GM23338 (cell line): ENCODE measurements around the gene DCHS1. TPM values are rescaled to one million over a fixed set of nuclear protein-coding genes. Genes with fewer than 3 reads are reported as not detected.

Experiments
- ATAC-seq: fragments of 200-7000 bp; cut with Tn5 transposase; 3 replicates; pipeline ENCODE4 v1.9.1; 2020
- DNase-seq: peaks from one replicate; pipeline ENCODE4 v3.0.0-alpha.2; 2015; ENCODE audit warnings: low spot score
- H2AFZ ChIP-seq: fragments of 200-600 bp; sonication (generic); 2 replicates; pipeline ENCODE4 v1.8.0; 2016; ENCODE audit warnings: antibody characterized with exemption, mild to moderate bottlenecking, moderate library complexity
- H3F3A ChIP-seq: fragments of 200-600 bp; sonication (generic); replicated peaks from 2 replicates; pipeline ENCODE4 v1.8.0; 2017; ENCODE audit warnings: antibody characterized with exemption, mixed run types, low read depth
- H3K27ac ChIP-seq: fragments of 200-600 bp; sonication (generic); 2 replicates; pipeline ENCODE4 v1.6.1; 2016; ENCODE audit warnings: low read depth
- H3K27me3 ChIP-seq: fragments of 200-600 bp; sonication (generic); 2 replicates; pipeline ENCODE4 v1.8.0; 2016; ENCODE audit warnings: mild to moderate bottlenecking, mixed run types, moderate library complexity; ENCODE audit not compliant: insufficient read depth
- H3K36me3 ChIP-seq: fragments of 200-600 bp; sonication (generic); 2 replicates; pipeline ENCODE4 v1.8.0; 2016; ENCODE audit warnings: mild to moderate bottlenecking; ENCODE audit not compliant: insufficient read depth
- H3K4me1 ChIP-seq: fragments of 200-600 bp; sonication (generic); 2 replicates; pipeline ENCODE4 v1.8.0; 2016; ENCODE audit warnings: mild to moderate bottlenecking, moderate library complexity; ENCODE audit not compliant: insufficient read depth
- H3K4me2 ChIP-seq: fragments of 200-600 bp; sonication (generic); 2 replicates; pipeline ENCODE4 v1.7.1; 2017; ENCODE audit warnings: mixed run types
- H3K4me3 ChIP-seq: fragments of 200-600 bp; sonication (generic); 2 replicates; pipeline ENCODE4 v1.6.1; 2016; ENCODE audit warnings: mixed run types
- H3K79me2 ChIP-seq: fragments of 200-600 bp; sonication (generic); replicated peaks from 2 replicates; pipeline ENCODE4 v1.8.0; 2017; ENCODE audit warnings: mild to moderate bottlenecking; ENCODE audit not compliant: insufficient read depth
- H3K9me2 ChIP-seq: fragments of 200-600 bp; sonication (generic); 2 replicates; pipeline ENCODE4 v1.8.0; 2017; ENCODE audit not compliant: insufficient read depth
- H4K20me1 ChIP-seq: fragments of 200-600 bp; sonication (generic); replicated peaks from 2 replicates; pipeline ENCODE4 v1.8.0; 2017; ENCODE audit warnings: mild to moderate bottlenecking; ENCODE audit not compliant: insufficient read depth
- H3K27ac Mint-ChIP-seq: 2 replicates; pipeline ENCODE4 v1.8.0; 2020; ENCODE audit warnings: inconsistent platforms, mild to moderate bottlenecking, moderate library complexity, mixed read lengths
- H3K27me3 Mint-ChIP-seq: 3 replicates; pipeline ENCODE4 v1.8.0; 2022; ENCODE audit warnings: low read depth, mild to moderate bottlenecking, moderate library complexity, mixed read lengths, inconsistent platforms; ENCODE audit not compliant: insufficient read depth, poor library complexity
- H3K36me3 Mint-ChIP-seq: 3 replicates; pipeline ENCODE4 v1.8.0; 2021; ENCODE audit warnings: low read depth, mild to moderate bottlenecking, inconsistent platforms, moderate library complexity, mixed read lengths
- H3K4me1 Mint-ChIP-seq: 3 replicates; pipeline ENCODE4 v1.8.0; 2020; ENCODE audit warnings: mild to moderate bottlenecking, inconsistent platforms, mixed read lengths
- H3K4me3 Mint-ChIP-seq: 3 replicates; pipeline ENCODE4 v1.8.0; 2021; ENCODE audit warnings: moderate library complexity, mild to moderate bottlenecking, inconsistent platforms, mixed read lengths
- H3K9me3 Mint-ChIP-seq: 3 replicates; pipeline ENCODE4 v1.8.0; 2020; ENCODE audit warnings: moderate library complexity, mild to moderate bottlenecking, inconsistent platforms, mixed read lengths
- CREB1 ChIP-seq: fragments of 250-450 bp; sonication (Bioruptor Pico); IDR thresholded peaks from 2 replicates; pipeline ENCODE4 v1.5.0; 2020; ENCODE audit warnings: low read depth, mild to moderate bottlenecking, moderate library complexity
- CTCF ChIP-seq, 2 experiments: fragments of 200-600 bp in 1 of 2; sonication (generic) in 1 of 2; conservative IDR thresholded peaks; 2 replicates each; pipeline versions ENCODE4 v1.5.1 to v1.6.1; 2016 to 2017; ENCODE audit warnings: antibody characterized with exemption in 2 of 2, low read depth in 2 of 2, mild to moderate bottlenecking in 2 of 2, moderate library complexity in 1 of 2
- EZH2 ChIP-seq: fragments of 200-600 bp; sonication (generic); IDR thresholded peaks from one replicate; pipeline ENCODE4 v1.8.0; 2017; ENCODE audit warnings: antibody characterized with exemption, mild to moderate bottlenecking, low read depth; ENCODE audit not compliant: unreplicated experiment
- EZH2phosphoT487 ChIP-seq: fragments of 200-600 bp; sonication (generic); IDR thresholded peaks from one replicate; pipeline ENCODE4 v1.8.1; 2018; ENCODE audit warnings: antibody characterized with exemption; ENCODE audit not compliant: unreplicated experiment
- JUNB ChIP-seq: IDR thresholded peaks from one replicate; pipeline ENCODE4 v1.6.1; 2016; ENCODE audit warnings: antibody characterized with exemption; ENCODE audit not compliant: unreplicated experiment
- NANOG ChIP-seq: IDR thresholded peaks from 2 replicates; pipeline ENCODE4 v1.6.1; 2016; ENCODE audit warnings: antibody characterized with exemption, borderline replicate concordance
- POLR2AphosphoS5 ChIP-seq: IDR thresholded peaks from 2 replicates; pipeline ENCODE4 v1.6.1; 2016; ENCODE audit warnings: antibody characterized with exemption, low read depth
- REST ChIP-seq: IDR thresholded peaks from one replicate; pipeline ENCODE4 v1.6.1; 2018; ENCODE audit warnings: antibody characterized with exemption; ENCODE audit not compliant: unreplicated experiment
- STAT1 ChIP-seq: IDR thresholded peaks from one replicate; pipeline ENCODE4 v1.6.1; 2016; ENCODE audit warnings: antibody characterized with exemption; ENCODE audit not compliant: unreplicated experiment
- ZNF114 ChIP-seq: fragments of 250-450 bp; sonication (Bioruptor Pico); IDR thresholded peaks from 2 replicates; pipeline ENCODE4 v1.5.0; 2020; ENCODE audit warnings: mild to moderate bottlenecking, moderate library complexity
- ZNF331 ChIP-seq: fragments of 250-450 bp; sonication (Bioruptor Pico); IDR thresholded peaks from 2 replicates; pipeline ENCODE4 v1.5.0; 2020; ENCODE audit warnings: low read depth, mild to moderate bottlenecking, moderate library complexity
- polyA plus RNA-seq: library from polyadenylated mRNA; unstranded; fragments of >200 nt; fragmentation: Nextera tagmentation; extraction: Ambion mirVana; gene quantifications from 2 replicates; pipeline ENCODE4 v1.2.1, GENCODE V29; 2016
- total RNA-seq: library from RNA; depleted of rRNA; stranded (reverse); fragments of >200 nt; shearing (Covaris generic); gene quantifications from 2 replicates; pipeline ENCODE4 v1.2.3, GENCODE V29; 2014
- TF ChIP-seq, protein P1 (sequence below): IDR thresholded peaks from 2 replicates; pipeline ENCODE4 v1.6.1; 2016; ENCODE audit warnings: antibody characterized with exemption
- TF ChIP-seq, protein P2 (sequence below): fragments of 250-450 bp; sonication (Bioruptor Pico); IDR thresholded peaks from 2 replicates; pipeline ENCODE4 v1.5.0; 2020; ENCODE audit warnings: mild to moderate bottlenecking, moderate library complexity

DCHS1 gene
- total and polyA plus RNA-seq, 2 experiments from 2014 or later = 2.3 to 20.7 TPM

- Histone ChIP-seq H3K79me2 (no peaks in the 10 kb centered on the region), H3K27me3 (0 out of 2 replicates have a peak, but pooled peaks cover 3% of the 10 kb centered on the region), H3F3A (no peaks in the 10 kb centered on the region), H3K36me3 (no peaks in the 10 kb centered on the region), H3K4me1 (no peaks in the 10 kb centered on the region), H2AFZ (no peak overlapping the region), H3K4me2 (no peak overlapping the region), H4K20me1 (no peaks in the 10 kb centered on the region), H3K27ac (no peak overlapping the region), H3K9me2 (0 out of 2 replicates have a peak, but pooled peaks cover 5% of the 10 kb centered on the region), H3K4me3 (no peak overlapping the region)
- H3K9me3 Mint-ChIP-seq = no peaks in the 10 kb centered on the region
- TF ChIP-seq POLR2AphosphoS5 = no peak
- TF ChIP-seq CTCF (conservative IDR thresholded peaks at IDR 0.05; ENCODE audit: low read depth in 2 of 2) = no peak
- no peak for TF ChIP-seq ZNF331 (CRISPR knock-in tag)
- TF ChIP-seq, protein P1, sequence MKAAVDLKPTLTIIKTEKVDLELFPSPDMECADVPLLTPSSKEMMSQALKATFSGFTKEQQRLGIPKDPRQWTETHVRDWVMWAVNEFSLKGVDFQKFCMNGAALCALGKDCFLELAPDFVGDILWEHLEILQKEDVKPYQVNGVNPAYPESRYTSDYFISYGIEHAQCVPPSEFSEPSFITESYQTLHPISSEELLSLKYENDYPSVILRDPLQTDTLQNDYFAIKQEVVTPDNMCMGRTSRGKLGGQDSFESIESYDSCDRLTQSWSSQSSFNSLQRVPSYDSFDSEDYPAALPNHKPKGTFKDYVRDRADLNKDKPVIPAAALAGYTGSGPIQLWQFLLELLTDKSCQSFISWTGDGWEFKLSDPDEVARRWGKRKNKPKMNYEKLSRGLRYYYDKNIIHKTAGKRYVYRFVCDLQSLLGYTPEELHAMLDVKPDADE = no peak
- TF ChIP-seq EZH2 = no peak
- TF ChIP-seq REST = no peak
- TF ChIP-seq EZH2phosphoT487 = no peak
- TF ChIP-seq NANOG = no peak
- TF ChIP-seq JUNB = no peak
- TF ChIP-seq, protein P2, sequence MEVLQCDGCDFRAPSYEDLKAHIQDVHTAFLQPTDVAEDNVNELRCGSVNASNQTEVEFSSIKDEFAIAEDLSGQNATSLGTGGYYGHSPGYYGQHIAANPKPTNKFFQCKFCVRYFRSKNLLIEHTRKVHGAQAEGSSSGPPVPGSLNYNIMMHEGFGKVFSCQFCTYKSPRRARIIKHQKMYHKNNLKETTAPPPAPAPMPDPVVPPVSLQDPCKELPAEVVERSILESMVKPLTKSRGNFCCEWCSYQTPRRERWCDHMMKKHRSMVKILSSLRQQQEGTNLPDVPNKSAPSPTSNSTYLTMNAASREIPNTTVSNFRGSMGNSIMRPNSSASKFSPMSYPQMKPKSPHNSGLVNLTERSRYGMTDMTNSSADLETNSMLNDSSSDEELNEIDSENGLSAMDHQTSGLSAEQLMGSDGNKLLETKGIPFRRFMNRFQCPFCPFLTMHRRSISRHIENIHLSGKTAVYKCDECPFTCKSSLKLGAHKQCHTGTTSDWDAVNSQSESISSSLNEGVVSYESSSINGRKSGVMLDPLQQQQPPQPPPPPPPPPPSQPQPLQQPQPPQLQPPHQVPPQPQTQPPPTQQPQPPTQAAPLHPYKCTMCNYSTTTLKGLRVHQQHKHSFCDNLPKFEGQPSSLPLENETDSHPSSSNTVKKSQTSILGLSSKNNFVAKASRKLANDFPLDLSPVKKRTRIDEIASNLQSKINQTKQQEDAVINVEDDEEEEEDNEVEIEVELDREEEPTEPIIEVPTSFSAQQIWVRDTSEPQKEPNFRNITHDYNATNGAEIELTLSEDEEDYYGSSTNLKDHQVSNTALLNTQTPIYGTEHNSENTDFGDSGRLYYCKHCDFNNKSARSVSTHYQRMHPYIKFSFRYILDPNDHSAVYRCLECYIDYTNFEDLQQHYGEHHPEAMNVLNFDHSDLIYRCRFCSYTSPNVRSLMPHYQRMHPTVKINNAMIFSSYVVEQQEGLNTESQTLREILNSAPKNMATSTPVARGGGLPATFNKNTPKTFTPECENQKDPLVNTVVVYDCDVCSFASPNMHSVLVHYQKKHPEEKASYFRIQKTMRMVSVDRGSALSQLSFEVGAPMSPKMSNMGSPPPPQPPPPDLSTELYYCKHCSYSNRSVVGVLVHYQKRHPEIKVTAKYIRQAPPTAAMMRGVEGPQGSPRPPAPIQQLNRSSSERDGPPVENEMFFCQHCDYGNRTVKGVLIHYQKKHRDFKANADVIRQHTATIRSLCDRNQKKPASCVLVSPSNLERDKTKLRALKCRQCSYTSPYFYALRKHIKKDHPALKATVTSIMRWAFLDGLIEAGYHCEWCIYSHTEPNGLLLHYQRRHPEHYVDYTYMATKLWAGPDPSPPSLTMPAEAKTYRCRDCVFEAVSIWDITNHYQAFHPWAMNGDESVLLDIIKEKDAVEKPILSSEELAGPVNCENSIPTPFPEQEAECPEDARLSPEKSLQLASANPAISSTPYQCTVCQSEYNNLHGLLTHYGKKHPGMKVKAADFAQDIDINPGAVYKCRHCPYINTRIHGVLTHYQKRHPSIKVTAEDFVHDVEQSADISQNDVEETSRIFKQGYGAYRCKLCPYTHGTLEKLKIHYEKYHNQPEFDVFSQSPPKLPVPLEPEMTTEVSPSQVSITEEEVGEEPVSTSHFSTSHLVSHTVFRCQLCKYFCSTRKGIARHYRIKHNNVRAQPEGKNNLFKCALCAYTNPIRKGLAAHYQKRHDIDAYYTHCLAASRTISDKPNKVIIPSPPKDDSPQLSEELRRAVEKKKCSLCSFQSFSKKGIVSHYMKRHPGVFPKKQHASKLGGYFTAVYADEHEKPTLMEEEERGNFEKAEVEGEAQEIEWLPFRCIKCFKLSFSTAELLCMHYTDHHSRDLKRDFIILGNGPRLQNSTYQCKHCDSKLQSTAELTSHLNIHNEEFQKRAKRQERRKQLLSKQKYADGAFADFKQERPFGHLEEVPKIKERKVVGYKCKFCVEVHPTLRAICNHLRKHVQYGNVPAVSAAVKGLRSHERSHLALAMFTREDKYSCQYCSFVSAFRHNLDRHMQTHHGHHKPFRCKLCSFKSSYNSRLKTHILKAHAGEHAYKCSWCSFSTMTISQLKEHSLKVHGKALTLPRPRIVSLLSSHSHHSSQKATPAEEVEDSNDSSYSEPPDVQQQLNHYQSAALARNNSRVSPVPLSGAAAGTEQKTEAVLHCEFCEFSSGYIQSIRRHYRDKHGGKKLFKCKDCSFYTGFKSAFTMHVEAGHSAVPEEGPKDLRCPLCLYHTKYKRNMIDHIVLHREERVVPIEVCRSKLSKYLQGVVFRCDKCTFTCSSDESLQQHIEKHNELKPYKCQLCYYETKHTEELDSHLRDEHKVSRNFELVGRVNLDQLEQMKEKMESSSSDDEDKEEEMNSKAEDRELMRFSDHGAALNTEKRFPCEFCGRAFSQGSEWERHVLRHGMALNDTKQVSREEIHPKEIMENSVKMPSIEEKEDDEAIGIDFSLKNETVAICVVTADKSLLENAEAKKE (CRISPR knock-in tag) = no peak
- TF ChIP-seq ZNF114 (CRISPR knock-in tag) = no peak
- TF ChIP-seq CREB1 (CRISPR knock-in tag) = no peak
- TF ChIP-seq STAT1 = no peak
- no peaks in the 10 kb centered on the region for H3K36me3 Mint-ChIP-seq
- H3K4me3 Mint-ChIP-seq = no peak overlapping the region
- ATAC-seq = no peak
- DNase-seq = no peak
- H3K27ac Mint-ChIP-seq = no peak overlapping the region
- no peaks in the 10 kb centered on the region for H3K4me1 Mint-ChIP-seq
- H3K27me3 Mint-ChIP-seq = peaks cover 3% of the 10 kb centered on the region
These were observed 8.9 kb upstream of the DCHS1 start for GRCh38 chr11:6664551-6664950.
